ENCODE measurements around the gene ITGB1.

Gene ITGB1

DNA sequence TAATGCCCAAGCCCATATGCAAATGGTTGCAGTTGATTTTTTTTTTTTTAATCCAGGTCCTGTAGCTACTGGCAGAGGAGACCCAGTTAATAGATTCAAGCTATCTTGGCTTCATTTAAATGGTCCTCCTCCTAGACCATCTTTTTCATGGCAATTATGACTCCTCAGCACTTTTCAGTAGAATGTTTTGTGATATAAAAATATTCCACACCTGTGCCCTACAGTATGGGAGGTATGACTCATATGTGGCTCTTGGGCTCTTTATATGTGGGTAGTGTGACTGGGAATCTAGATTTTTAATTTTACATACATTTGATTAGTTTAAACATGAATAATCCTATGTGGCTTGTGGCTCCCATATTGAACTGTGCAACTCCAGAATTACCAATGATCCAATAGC, 80.1 kb downstream of the ITGB1 start:
- no peak for FAIRE-seq

DNA sequence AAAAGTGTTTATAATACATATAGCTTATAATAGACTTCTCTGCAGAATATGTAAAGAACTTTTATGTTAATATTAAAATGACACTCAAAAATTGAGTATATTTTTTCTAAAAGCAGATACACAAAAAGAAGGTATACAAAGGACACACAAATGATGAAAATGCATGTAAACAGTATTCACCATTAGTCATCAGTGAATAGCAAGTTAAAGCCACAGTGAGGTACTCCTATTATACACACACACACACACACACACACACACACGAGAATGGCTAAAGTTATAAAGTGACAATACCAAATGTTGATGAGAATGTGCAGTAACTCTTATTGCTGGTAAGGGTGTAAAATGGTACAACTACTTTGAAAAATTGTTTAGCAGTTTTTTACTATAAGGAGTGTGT, 92.9 kb downstream of the ITGB1 start:
- FAIRE-seq = no peak

DNA sequence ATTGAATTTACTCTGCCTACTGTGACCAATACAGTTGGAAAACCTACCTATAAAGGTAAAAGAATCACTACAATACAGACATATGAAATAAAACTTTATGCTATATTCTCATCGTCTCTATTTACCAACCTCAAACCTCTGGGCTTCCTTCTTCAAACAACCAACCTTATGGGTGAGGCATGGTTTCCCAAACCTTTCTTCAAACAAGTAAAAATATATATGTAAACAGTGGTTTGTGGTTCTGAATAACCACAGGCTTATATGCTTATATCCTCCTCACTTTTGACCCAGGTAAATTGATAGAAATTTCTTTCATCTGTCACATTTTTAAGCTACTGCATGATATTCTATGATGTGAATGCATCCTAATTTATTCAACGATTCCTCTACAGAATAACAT, 103.6 kb downstream of the ITGB1 start:
- no peak for FAIRE-seq

DNA sequence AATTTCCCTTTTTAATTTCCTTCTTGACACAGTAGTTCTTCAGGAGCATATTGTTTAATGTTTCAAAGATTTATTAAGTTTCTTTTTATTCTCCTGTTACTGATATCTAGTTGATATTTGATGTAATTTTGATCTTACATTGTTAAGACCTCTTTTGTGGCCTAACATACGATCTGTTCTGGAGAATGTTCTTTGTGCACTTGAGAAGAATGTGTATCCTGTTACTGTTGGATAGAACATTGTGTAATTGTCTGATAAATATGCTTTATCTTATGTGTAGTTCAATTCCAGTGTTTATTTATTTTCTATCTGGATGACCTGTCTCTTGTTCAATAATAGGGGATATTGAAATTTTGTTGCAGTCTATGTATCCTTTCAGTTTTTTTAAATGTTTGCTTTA, 106.7 kb downstream of the ITGB1 start:
- no peak for FAIRE-seq

Measured in G401.6 (cell line).